Large intestine (tissue), 3 donors: Measurements from ENCODE around the gene MICAL1. TPM values are rescaled to one million over a fixed set of nuclear protein-coding genes. Genes with fewer than 3 reads are reported as not detected.

Experiments
- DNase-seq, 2 donors: peaks; one replicate each; pipeline versions ENCODE4 v3.0.0 to v3.0.0-alpha.2; 2013
- H3K27ac ChIP-seq: one replicate; pipeline ENCODE4 v1.5.1; 2013; ENCODE audit warnings: low read length
- H3K27me3 ChIP-seq: 2 replicates; pipeline ENCODE4 v1.6.1; 2013; ENCODE audit warnings: low read length; ENCODE audit not compliant: control insufficient read depth, insufficient read depth
- H3K36me3 ChIP-seq: 2 replicates; pipeline ENCODE4 v1.6.1; 2013; ENCODE audit warnings: low read length; ENCODE audit not compliant: control insufficient read depth, insufficient read depth
- H3K4me1 ChIP-seq: one replicate; pipeline ENCODE4 v1.6.1; 2013; ENCODE audit warnings: low read length; ENCODE audit not compliant: control insufficient read depth, insufficient read depth
- H3K4me3 ChIP-seq: one replicate; pipeline ENCODE4 v1.5.1; 2013; ENCODE audit warnings: low read length
- H3K9me3 ChIP-seq: one replicate; pipeline ENCODE4 v1.6.1; 2013; ENCODE audit warnings: mild to moderate bottlenecking, low read depth, low read length, moderate library complexity; ENCODE audit not compliant: control insufficient read depth
- WGBS: methylation state at CpG from one replicate; pipeline ENCODE4 v1.1.5; 2013; ENCODE audit warnings: low lambda C conversion rate; ENCODE audit not compliant: insufficient coverage; 5-methylcytosine and 5-hydroxymethylcytosine counted together
- polyA plus RNA-seq: library from polyadenylated mRNA; unstranded; fragments of 120-200 nt; gene quantifications from one replicate; pipeline ENCODE4 v1.2.1, GENCODE V29; 2013

The MICAL1 gene
- polyA plus RNA-seq, 1 donor, result 170 TPM

- H3K4me1 ChIP-seq, result peaks cover 8% of the 10 kb centered on the region
- H3K4me3 ChIP-seq, result no peak overlapping the region
- peaks cover 8% of the 10 kb centered on the region for H3K36me3 ChIP-seq
- peak; percentile 36 to 62 for DNase-seq
- no CpG with 5 or more reads among the region's 1 CpG for WGBS
- no peak overlapping the region for H3K27ac ChIP-seq
- peaks cover 3% of the 10 kb centered on the region for H3K9me3 ChIP-seq
- H3K27me3 ChIP-seq, result peaks cover 2% of the 10 kb centered on the region
Observed at GRCh38 chr6:109486068-109486467, 30.5 kb upstream of the MICAL1 start.

- Histone ChIP-seq H3K27me3 (no peaks in the 10 kb centered on the region), H3K4me1 (peaks cover 13% of the 10 kb centered on the region), H3K27ac (no peak overlapping the region), H3K36me3 (peaks cover 14% of the 10 kb centered on the region), H3K4me3 (no peak overlapping the region), H3K9me3 (peaks cover 3% of the 10 kb centered on the region)
- no peak for DNase-seq
- WGBS, result no CpG with 5 or more reads among the region's 3 CpGs
Observed at GRCh38 chr6:109485266-109485935, 29.8 kb upstream of the MICAL1 start.

GRCh38 chr6:109484122-109484521 lies 28.6 kb upstream of the MICAL1 start:
- Histone ChIP-seq H3K27me3 (no peaks in the 10 kb centered on the region), H3K27ac (no peak overlapping the region), H3K36me3 (peaks cover 20% of the 10 kb centered on the region), H3K4me3 (no peak overlapping the region), H3K4me1 (peaks cover 19% of the 10 kb centered on the region), H3K9me3 (peaks cover 3% of the 10 kb centered on the region)
- WGBS, result 60% methylated on average over 1 of the region's 3 CpGs
- DNase-seq, result no peak

- peak overlapping the region; percentile 27 for H3K4me3 ChIP-seq
- WGBS, result 0% methylated on average over 2 of the region's 6 CpGs
- H3K36me3 ChIP-seq, result peaks cover 20% of the 10 kb centered on the region
- no peak overlapping the region for H3K27ac ChIP-seq
- DNase-seq, result no peak
- H3K9me3 ChIP-seq, result peaks cover 3% of the 10 kb centered on the region
- H3K4me1 ChIP-seq, result peaks cover 19% of the 10 kb centered on the region
- no peaks in the 10 kb centered on the region for H3K27me3 ChIP-seq
Observed at GRCh38 chr6:109483735-109484057, 28.1 kb upstream of the MICAL1 start.

- peak within 1 kb of the TSS; percentile 61 for H3K27ac ChIP-seq
- no CpG with 5 or more reads among the region's 97 CpGs for WGBS
- peak; percentile 89 to 91 for DNase-seq
Observed at GRCh38 chr6:109482905-109483734, 27.5 kb upstream of the MICAL1 start, which contains the start of gene ZBTB24. ZBTB24 (minus strand) TSS chr6:109483219; CDS start chr6:109482026, 1,193 bp downstream.

DNA sequence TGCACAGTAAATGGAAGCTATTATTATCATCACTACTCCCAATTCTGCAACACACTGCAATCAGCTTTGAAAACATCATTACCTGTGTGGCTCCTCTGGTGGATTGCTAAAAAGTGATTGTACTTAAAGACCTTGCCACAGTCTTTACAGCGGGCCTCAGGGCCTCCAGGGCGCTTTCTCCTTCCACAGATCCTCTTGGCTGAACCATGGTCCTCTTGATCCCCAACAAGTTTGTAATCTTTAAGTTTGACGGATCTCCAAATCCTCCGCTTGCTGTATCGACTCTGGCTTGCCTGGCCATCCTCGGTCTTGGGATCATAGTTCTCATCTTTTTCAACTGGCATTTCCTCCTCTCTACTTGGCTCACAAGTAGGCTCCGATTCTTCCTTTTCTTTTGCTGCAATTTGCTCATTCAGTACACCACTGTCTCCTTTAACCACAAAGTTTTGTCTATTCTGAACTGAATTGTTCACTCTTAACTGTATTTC lies 25.5 kb upstream of the MICAL1 start:
- no peak overlapping the region for H3K4me3 ChIP-seq
- WGBS, result 91% methylated on average over 4 of the region's 7 CpGs
- H3K4me1 ChIP-seq, result peaks cover 28% of the 10 kb centered on the region

More at GRCh38 chr6:109482905-109483734, 27.5 kb upstream of the MICAL1 start, which contains the start of gene ZBTB24:
- H3K27me3 ChIP-seq, result no peaks in the 10 kb centered on the region
- peaks cover 19% of the 10 kb centered on the region for H3K4me1 ChIP-seq
- peak within 1 kb of the TSS; percentile 72 for H3K4me3 ChIP-seq
- H3K36me3 ChIP-seq, result peaks cover 20% of the 10 kb centered on the region
- H3K9me3 ChIP-seq, result peaks cover 3% of the 10 kb centered on the region

GRCh38 chr6:109478841-109479624 lies 23.5 kb upstream of the MICAL1 start:
- Histone ChIP-seq H3K9me3 (peaks cover 3% of the 10 kb centered on the region), H3K4me1 (peaks cover 28% of the 10 kb centered on the region), H3K27ac (peak overlapping the region; percentile 0), H3K36me3 (peaks cover 39% of the 10 kb centered on the region), H3K4me3 (no peak overlapping the region), H3K27me3 (no peaks in the 10 kb centered on the region)
- WGBS, result 66% methylated on average over 2 of the region's 5 CpGs
- DNase-seq, result peak in 1 of 2 donors; percentile 32

More for the DNA sequence above, 25.5 kb upstream of the MICAL1 start:
- H3K9me3 ChIP-seq, result peaks cover 3% of the 10 kb centered on the region
- H3K27ac ChIP-seq, result no peak overlapping the region
- H3K36me3 ChIP-seq, result peaks cover 28% of the 10 kb centered on the region
- H3K27me3 ChIP-seq, result no peaks in the 10 kb centered on the region
- no peak for DNase-seq

- H3K36me3 ChIP-seq, result peaks cover 45% of the 10 kb centered on the region
- peak overlapping the region; percentile 2 for H3K27ac ChIP-seq
- H3K9me3 ChIP-seq, result peaks cover 3% of the 10 kb centered on the region
- no peak overlapping the region for H3K4me3 ChIP-seq
- whole genome bisulfite sequencing, result no CpG with 5 or more reads among the region's 9 CpGs
- peaks cover 28% of the 10 kb centered on the region for H3K4me1 ChIP-seq
- DNase-seq, result no peak
- H3K27me3 ChIP-seq, result no peaks in the 10 kb centered on the region
Observed at GRCh38 chr6:109478222-109478805, 22.7 kb upstream of the MICAL1 start.

DNA sequence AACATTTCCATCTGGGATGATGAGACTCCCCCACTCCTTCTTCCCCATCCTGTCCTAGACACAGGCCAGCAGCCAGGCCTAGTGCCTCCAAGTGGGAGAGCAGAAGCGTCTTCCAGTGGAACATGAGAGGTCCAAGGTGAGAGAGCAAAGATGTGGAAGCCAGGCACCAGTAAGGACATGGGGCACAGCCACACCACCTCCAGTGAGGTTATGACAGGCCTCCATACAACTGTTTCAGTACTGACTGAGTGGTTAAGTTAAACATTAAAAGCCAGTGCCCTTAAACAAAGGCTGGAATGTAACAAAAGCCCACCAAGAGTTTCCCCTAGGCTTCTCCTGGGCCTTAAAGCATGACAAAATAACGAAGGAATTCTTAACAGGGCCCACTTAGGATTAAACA lies 22.2 kb upstream of the MICAL1 start:
- H3K4me3 ChIP-seq, result no peak overlapping the region
- peaks cover 51% of the 10 kb centered on the region for H3K36me3 ChIP-seq
- no CpG with 5 or more reads among the region's 2 CpGs for WGBS
- DNase-seq, result no peak
- peaks cover 28% of the 10 kb centered on the region for H3K4me1 ChIP-seq
- no peaks in the 10 kb centered on the region for H3K27me3 ChIP-seq
- H3K27ac ChIP-seq, result peak overlapping the region; percentile 2
- H3K9me3 ChIP-seq, result peaks cover 3% of the 10 kb centered on the region
